Gastroesophageal sphincter (tissue), 3 donors: Measurements from ENCODE around the gene COL26A1.

ENCODE experiments used
- EP300 ChIP-seq: sonication (generic); formaldehyde crosslinking; IDR thresholded peaks from one replicate; pipeline ENCODE4 v1.6.1; 2017; ENCODE audit warnings: antibody characterized with exemption, mild to moderate bottlenecking
- POLR2A ChIP-seq, 2 donors: fragments of 450-650 bp; IDR thresholded peaks; one replicate each; pipeline ENCODE4 v1.6.1; 2017; ENCODE audit warnings: antibody characterized with exemption in 2 of 2, mild to moderate bottlenecking in 2 of 2, moderate library complexity in 1 of 2
- POLR2AphosphoS5 ChIP-seq: sonication (generic); formaldehyde crosslinking; IDR thresholded peaks from one replicate; pipeline ENCODE4 v1.6.1; 2017; ENCODE audit warnings: antibody characterized with exemption
- TF ChIP-seq, protein P1 (sequence below), 4 experiments: fragments of 200-600 bp in 2 of 4; fragments of 450-650 bp in 2 of 4; sonication (generic) in 1 of 4; IDR thresholded peaks; one replicate each; pipeline ENCODE4 v1.5.1; 2017 to 2019; ENCODE audit warnings: antibody characterized with exemption in 4 of 4, mild to moderate bottlenecking in 2 of 4, moderate library complexity in 2 of 4

- TF ChIP-seq, protein P1, sequence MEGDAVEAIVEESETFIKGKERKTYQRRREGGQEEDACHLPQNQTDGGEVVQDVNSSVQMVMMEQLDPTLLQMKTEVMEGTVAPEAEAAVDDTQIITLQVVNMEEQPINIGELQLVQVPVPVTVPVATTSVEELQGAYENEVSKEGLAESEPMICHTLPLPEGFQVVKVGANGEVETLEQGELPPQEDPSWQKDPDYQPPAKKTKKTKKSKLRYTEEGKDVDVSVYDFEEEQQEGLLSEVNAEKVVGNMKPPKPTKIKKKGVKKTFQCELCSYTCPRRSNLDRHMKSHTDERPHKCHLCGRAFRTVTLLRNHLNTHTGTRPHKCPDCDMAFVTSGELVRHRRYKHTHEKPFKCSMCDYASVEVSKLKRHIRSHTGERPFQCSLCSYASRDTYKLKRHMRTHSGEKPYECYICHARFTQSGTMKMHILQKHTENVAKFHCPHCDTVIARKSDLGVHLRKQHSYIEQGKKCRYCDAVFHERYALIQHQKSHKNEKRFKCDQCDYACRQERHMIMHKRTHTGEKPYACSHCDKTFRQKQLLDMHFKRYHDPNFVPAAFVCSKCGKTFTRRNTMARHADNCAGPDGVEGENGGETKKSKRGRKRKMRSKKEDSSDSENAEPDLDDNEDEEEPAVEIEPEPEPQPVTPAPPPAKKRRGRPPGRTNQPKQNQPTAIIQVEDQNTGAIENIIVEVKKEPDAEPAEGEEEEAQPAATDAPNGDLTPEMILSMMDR (IDR thresholded peaks at IDR 0.05): no peak
- TF ChIP-seq EP300 (no peak), POLR2A (IDR thresholded peaks at IDR 0.05) (no peak), POLR2AphosphoS5 (no peak)
Observed at GRCh38 chr7:101593556-101593955, 230.9 kb downstream of the COL26A1 start.
